Esophagus squamous epithelium (tissue), 5 donors: ENCODE results near the gene ATN1. TPM values are rescaled to one million over a fixed set of nuclear protein-coding genes. Genes with fewer than 3 reads are reported as not detected.

Experiments
- DNase-seq: peaks from one replicate; lab custom pipeline; 2025; lab: John Stamatoyannopoulos, UW
- H3K27ac ChIP-seq, 4 donors: fragments of 200-600 bp; sonication (generic); one replicate each; pipeline ENCODE4 v1.5.1; 2016 to 2019; ENCODE audit warnings: mild to moderate bottlenecking in 1 of 4
- H3K27me3 ChIP-seq, 4 donors: fragments of 200-600 bp; sonication (generic); 1 replicate in 3 of 4; 2 replicates in 1 of 4; pipeline versions ENCODE4 v1.5.1 to v1.6.0; 2017 to 2021; ENCODE audit warnings: antibody characterized with exemption in 1 of 4
- H3K36me3 ChIP-seq, 3 donors: fragments of 200-600 bp; sonication (generic); one replicate each; pipeline ENCODE4 v1.5.1; 2016 to 2019
- H3K4me1 ChIP-seq, 3 donors: fragments of 200-600 bp; sonication (generic); one replicate each; pipeline ENCODE4 v1.5.1; 2017 to 2019
- H3K4me3 ChIP-seq, 4 donors: fragments of 200-600 bp; sonication (generic); 1 replicate in 3 of 4; 2 replicates in 1 of 4; pipeline ENCODE4 v1.5.1; 2016 to 2019; ENCODE audit warnings: mild to moderate bottlenecking in 2 of 4, moderate library complexity in 1 of 4
- H3K9me3 ChIP-seq, 3 donors: fragments of 200-600 bp; sonication (generic); one replicate each; pipeline ENCODE4 v1.5.1; 2016 to 2019
- CTCF ChIP-seq, 6 experiments: fragments of 450-650 bp in 4 of 6; fragments of 200-600 bp in 2 of 6; sonication (generic) in 2 of 6; IDR thresholded peaks; one replicate each; pipeline ENCODE4 v1.5.1; 2016 to 2019; ENCODE audit warnings: antibody characterized with exemption in 6 of 6, mild to moderate bottlenecking in 4 of 6, moderate library complexity in 4 of 6
- POLR2A ChIP-seq, 4 donors: fragments of 450-650 bp; IDR thresholded peaks; one replicate each; pipeline ENCODE4 v1.6.1; 2017; ENCODE audit warnings: antibody characterized with exemption in 4 of 4, mild to moderate bottlenecking in 4 of 4, moderate library complexity in 3 of 4
- WGBS, 2 donors: methylation state at CpG; one replicate each; pipeline ENCODE4 v1.1.5; 2018; 5-methylcytosine and 5-hydroxymethylcytosine counted together
- intact Hi-C: fragments of 100-400 bp; cut with DNase I; formaldehyde crosslinking; loops from one replicate; pipeline ENCODE4 v1.15.0; 2022
- total RNA-seq, 4 donors: library from RNA; depleted of rRNA; stranded (reverse); fragments of >200 nt; gene quantifications; one replicate each; pipeline ENCODE4 v1.1.0, GENCODE V29; 2016
- donor health status: DM: yes; HTN: yes; CAD: no.

Gene ATN1
- total RNA-seq, 4 donors from 2014 or later, result 12.2 to 28.8 (median 22.2) TPM

GRCh38 chr12:6968426-6968825 lies 40.7 kb downstream of the ATN1 start:
- Histone ChIP-seq H3K36me3 (peaks cover 20 to 45% (median 22%) of the 10 kb centered on the region in 3 donors), H3K4me3 (peak overlapping the region in 1 of 4 donors; percentile 72), H3K4me1 (peaks cover 19 to 84% (median 38%) of the 10 kb centered on the region in 3 donors), H3K27me3 (no peaks in the 10 kb centered on the region), H3K27ac (peak overlapping the region in 2 of 4 donors; percentile 94 to 96), H3K9me3 (no peaks in the 10 kb centered on the region)
- TF ChIP-seq CTCF (IDR thresholded peaks at IDR 0.05), result no peak
- no peak for TF ChIP-seq POLR2A (IDR thresholded peaks at IDR 0.05)
- no peak for DNase-seq
- 59 to 60% methylated on average over 1 to 9 of the region's 9 CpGs for WGBS, 2 donors
- intact Hi-C loops, result no loop called here

GRCh38 chr12:6970096-6970527 lies 42.4 kb downstream of the ATN1 start:
- intact Hi-C loops, result no loop called here
- TF ChIP-seq POLR2A (IDR thresholded peaks at IDR 0.05) (no peak), CTCF (IDR thresholded peaks at IDR 0.05) (no peak)
- Histone ChIP-seq H3K4me1 (peaks cover 19 to 73% (median 33%) of the 10 kb centered on the region in 3 donors), H3K36me3 (peaks cover 27 to 62% (median 28%) of the 10 kb centered on the region in 3 donors), H3K9me3 (no peaks in the 10 kb centered on the region), H3K27ac (peak overlapping the region; percentile 92 to 96 (median 94)), H3K4me3 (peak overlapping the region; percentile 40 to 96 (median 80)), H3K27me3 (no peaks in the 10 kb centered on the region)
- DNase-seq, result no peak
- WGBS, 2 donors, result 0% methylated on average over 5 to 9 of the region's 31 CpGs

GRCh38 chr12:6974180-6974579 lies 46.4 kb downstream of the ATN1 start:
- intact Hi-C loops, result no loop called here
- Histone ChIP-seq H3K36me3 (peaks cover 12 to 56% (median 35%) of the 10 kb centered on the region in 3 donors), H3K4me1 (peaks cover 18 to 54% (median 31%) of the 10 kb centered on the region in 3 donors), H3K27ac (no peak overlapping the region), H3K27me3 (no peaks in the 10 kb centered on the region), H3K9me3 (no peaks in the 10 kb centered on the region), H3K4me3 (no peak overlapping the region)
- TF ChIP-seq POLR2A (IDR thresholded peaks at IDR 0.05) (no peak), CTCF (IDR thresholded peaks at IDR 0.05) (no peak)
- 92 to 93% methylated on average over 4 to 5 of the region's 6 CpGs for WGBS, 2 donors
- no peak for DNase-seq

GRCh38 chr12:6975297-6976032 lies 47.7 kb downstream of the ATN1 start:
- DNase-seq, result no peak
- peaks cover 14 to 54% (median 27%) of the 10 kb centered on the region in 3 donors for H3K4me1 ChIP-seq
- H3K4me3 ChIP-seq, result no peak overlapping the region
- H3K36me3 ChIP-seq, result peaks cover 15 to 65% (median 39%) of the 10 kb centered on the region in 3 donors
- intact Hi-C loops, result no loop called here
- 66 to 75% methylated on average over 2 of the region's 2 CpGs for WGBS, 2 donors
- H3K27ac ChIP-seq, result no peak overlapping the region
- TF ChIP-seq POLR2A (IDR thresholded peaks at IDR 0.05), result no peak
- no peak for TF ChIP-seq CTCF (IDR thresholded peaks at IDR 0.05)
- no peaks in the 10 kb centered on the region for H3K9me3 ChIP-seq
- H3K27me3 ChIP-seq, result no peaks in the 10 kb centered on the region

GRCh38 chr12:6977653-6978052 lies 49.9 kb downstream of the ATN1 start:
- no peak for DNase-seq
- Histone ChIP-seq H3K9me3 (no peaks in the 10 kb centered on the region), H3K27me3 (no peaks in the 10 kb centered on the region), H3K4me1 (peaks cover 7 to 38% (median 17%) of the 10 kb centered on the region in 3 donors), H3K27ac (peak overlapping the region; percentile 72 to 84 (median 78)), H3K4me3 (no peak overlapping the region), H3K36me3 (peaks cover 32 to 87% (median 57%) of the 10 kb centered on the region in 3 donors)
- TF ChIP-seq CTCF (IDR thresholded peaks at IDR 0.05) (no peak), POLR2A (IDR thresholded peaks at IDR 0.05) (no peak)
- intact Hi-C loops, result no loop called here
- WGBS, 2 donors, result 74 to 77% methylated on average over 5 to 9 of the region's 10 CpGs
